GM06990 (cell line): ENCODE measurements around the gene TMEM158.

ENCODE experiments used
- DNase-seq: peaks from one replicate; pipeline ENCODE4 v3.0.0-alpha.2; 2011; ENCODE audit not compliant: insufficient read length; ENCODE audit errors: extremely low read depth
- H3K27me3 ChIP-seq: replicated peaks from 2 replicates; pipeline ENCODE4 v1.6.0; 2011; ENCODE audit warnings: low read length; ENCODE audit not compliant: control insufficient read depth, insufficient read depth
- H3K36me3 ChIP-seq: 2 replicates; pipeline ENCODE4 v1.5.1; 2011; ENCODE audit warnings: low read length; ENCODE audit not compliant: control insufficient read depth, insufficient read depth
- H3K4me3 ChIP-seq: replicated peaks from 2 replicates; pipeline ENCODE4 v1.5.1; 2011; ENCODE audit warnings: low read depth, mild to moderate bottlenecking, control low read depth, low read length
- CTCF ChIP-seq: IDR thresholded peaks from 2 replicates; pipeline ENCODE4 v1.5.1; 2011; ENCODE audit warnings: low read length, control low read depth, mild to moderate bottlenecking, inconsistent platforms; ENCODE audit not compliant: insufficient read depth, poor library complexity, severe bottlenecking

Gene TMEM158

DNA sequence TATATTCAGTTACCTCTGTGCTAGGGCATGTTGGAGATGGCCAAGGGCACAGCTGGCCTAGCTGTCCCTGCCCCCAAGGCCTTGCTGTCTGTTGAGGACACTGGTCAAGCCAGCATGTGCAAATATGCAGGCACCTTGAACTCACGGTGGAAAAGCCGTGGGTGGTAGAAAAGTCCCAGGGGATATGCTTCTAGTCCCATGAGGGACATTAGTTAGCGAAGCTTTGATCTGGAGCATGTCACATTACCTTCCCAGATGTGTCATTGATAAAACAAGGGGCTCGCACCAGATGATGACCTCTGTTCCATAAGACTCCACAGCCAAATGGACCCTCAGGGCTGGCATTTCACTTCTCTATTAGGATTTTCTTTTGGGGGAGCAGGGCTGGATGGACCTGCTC lies 14.2 kb upstream of the TMEM158 start:
- Histone ChIP-seq H3K27me3 (0 out of 2 replicates have a peak, but pooled peaks cover 1% of the 10 kb centered on the region), H3K4me3 (no peak overlapping the region), H3K36me3 (no peaks in the 10 kb centered on the region)
- TF ChIP-seq CTCF: no peak
- DNase-seq: no peak

DNA sequence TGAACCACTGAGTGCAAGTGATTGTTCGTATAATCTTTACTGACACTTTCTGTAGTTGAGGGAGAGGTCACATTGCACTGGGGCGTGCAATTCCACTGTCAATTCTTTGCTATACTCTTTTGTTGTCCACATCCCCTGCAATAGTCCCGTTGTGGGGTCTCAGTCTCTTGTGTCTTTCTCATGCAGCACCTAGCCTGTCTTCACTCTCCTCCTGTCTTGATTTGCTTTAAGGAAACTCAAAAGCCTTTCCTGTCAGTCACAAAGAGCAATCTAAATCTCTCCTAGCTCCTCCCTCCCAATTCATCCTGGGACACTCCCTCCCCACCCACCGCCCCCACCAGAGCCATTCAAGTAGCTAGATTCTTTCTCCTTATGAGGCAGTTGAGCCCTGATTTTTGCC lies 13.2 kb upstream of the TMEM158 start:
- no peak for DNase-seq
- no peak for TF ChIP-seq CTCF
- H3K36me3 ChIP-seq: no peaks in the 10 kb centered on the region
- H3K4me3 ChIP-seq: no peak overlapping the region
- 0 out of 2 replicates have a peak, but pooled peaks cover 1% of the 10 kb centered on the region for H3K27me3 ChIP-seq

- TF ChIP-seq CTCF: no peak
- Histone ChIP-seq H3K4me3 (no peak overlapping the region), H3K27me3 (0 out of 2 replicates have a peak, but pooled peaks cover 1% of the 10 kb centered on the region), H3K36me3 (no peaks in the 10 kb centered on the region)
- DNase-seq: no peak
Observed at GRCh38 chr3:45236964-45237363, 10.9 kb upstream of the TMEM158 start.

GRCh38 chr3:45235409-45235808 lies 9.3 kb upstream of the TMEM158 start:
- Histone ChIP-seq H3K27me3 (peaks cover under 1% of the 10 kb centered on the region; the same call in 1 of the 2 replicates), H3K36me3 (no peaks in the 10 kb centered on the region), H3K4me3 (no peak overlapping the region)
- no peak for TF ChIP-seq CTCF
- no peak for DNase-seq

GRCh38 chr3:45234250-45234649 lies 8.2 kb upstream of the TMEM158 start:
- no peak for TF ChIP-seq CTCF
- Histone ChIP-seq H3K36me3 (no peaks in the 10 kb centered on the region), H3K27me3 (peaks cover under 1% of the 10 kb centered on the region; the same call in 1 of the 2 replicates), H3K4me3 (no peak overlapping the region)
- no peak for DNase-seq

DNA sequence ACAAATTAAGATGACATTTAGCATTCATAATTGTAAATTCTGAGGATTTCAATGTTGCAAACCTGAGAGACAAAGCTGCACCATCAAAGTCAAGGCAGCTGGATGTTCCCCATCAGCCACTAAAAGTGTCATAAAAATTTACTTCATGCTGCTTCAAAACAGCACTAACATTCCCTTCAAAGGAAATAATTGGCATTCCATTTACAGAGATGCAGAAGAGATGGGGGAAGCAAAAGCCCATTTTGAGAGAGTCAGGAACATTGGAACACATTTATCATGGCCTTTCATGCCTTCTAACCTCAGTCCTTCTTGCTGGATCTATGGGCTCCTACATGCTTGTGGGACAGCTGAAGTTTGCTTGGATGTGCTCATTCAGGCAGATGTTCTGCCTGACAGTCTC lies 6.4 kb upstream of the TMEM158 start:
- H3K4me3 ChIP-seq: no peak overlapping the region
- H3K27me3 ChIP-seq: peaks cover 3% of the 10 kb centered on the region
- no peaks in the 10 kb centered on the region for H3K36me3 ChIP-seq
- no peak for DNase-seq
- no peak for TF ChIP-seq CTCF
